ENCODE measurements around the gene PEAR1. TPM values are rescaled to one million over a fixed set of nuclear protein-coding genes. Genes with fewer than 3 reads are reported as not detected.

The PEAR1 gene
- total and polyA plus RNA-seq, 2 of the 8 experiments (the other 6 are each of a cell fraction or from before 2014, with no cell fraction given): 0.63 to 0.71 TPM

DNA sequence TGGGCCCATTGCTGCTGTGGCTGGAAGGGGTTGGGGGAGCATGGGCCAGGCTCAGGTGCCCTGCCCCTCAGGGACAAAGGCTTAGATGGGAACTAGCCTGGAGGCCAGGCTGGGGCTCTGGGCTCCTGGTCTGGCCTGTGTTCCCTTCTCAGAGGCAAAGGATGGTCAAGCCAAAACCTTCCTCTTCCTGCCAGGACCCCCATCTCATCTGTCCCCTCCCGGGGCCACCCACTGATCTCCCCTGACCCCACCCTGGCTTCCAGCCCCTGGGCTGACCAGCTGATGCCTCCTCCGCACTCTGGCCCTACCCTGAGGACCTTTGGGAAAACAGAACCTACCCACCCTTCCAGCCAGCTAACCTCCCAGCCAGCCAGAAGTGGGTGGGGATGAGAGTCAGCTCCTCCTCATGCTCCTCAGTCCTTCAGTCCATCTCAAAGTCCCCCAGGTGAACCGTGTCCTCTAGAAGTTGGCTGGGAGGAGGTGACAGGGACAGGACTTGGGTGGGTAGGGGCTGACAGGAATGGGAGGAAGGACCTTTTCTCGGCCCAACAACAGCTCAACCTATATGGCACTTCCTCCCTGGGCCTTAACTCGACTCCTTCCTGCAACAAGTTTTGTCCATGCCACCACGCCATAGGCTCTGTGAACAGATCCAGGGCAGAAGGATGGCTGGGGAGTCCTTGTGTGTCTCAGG, 7.5 kb downstream of the PEAR1 start:
- H2BK12ac ChIP-seq (ENCODE audit: low read depth, low read length): no peak overlapping the region
- H2BK5ac ChIP-seq (ENCODE audit: low read depth, low read length): no peak overlapping the region
- H4K5ac ChIP-seq (ENCODE audit: insufficient read length, low read depth, low read length): no peak overlapping the region
- no peak for FAIRE-seq
- H2BK120ac ChIP-seq (replicated peaks; ENCODE audit: low read depth, low read length): no peak overlapping the region
- no peaks in the 10 kb centered on the region for H3K23me2 ChIP-seq (ENCODE audit: low read depth, low read length)
- no peak overlapping the region for H2BK20ac ChIP-seq (ENCODE audit: low read length)
- no peaks in the 10 kb centered on the region for H3K79me2 ChIP-seq (ENCODE audit: control insufficient read depth in 1 of 2, insufficient read depth in 2 of 2, low read length in 2 of 2)
- peaks cover 0 to 7% (median 2%) of the 10 kb centered on the region in 4 experiments; a peak in 4 of 7 replicates for H3K27me3 ChIP-seq (replicated peaks in 1 of 4; ENCODE audit: control insufficient read depth in 3 of 4, extremely low read depth in 1 of 4, insufficient read depth in 3 of 4, low read length in 3 of 4)
- H3K14ac ChIP-seq (ENCODE audit: insufficient read length): no peak overlapping the region
- no peak overlapping the region for H3K56ac ChIP-seq (replicated peaks; ENCODE audit: insufficient read length, low read depth, low read length)
- no peak overlapping the region for H3K23ac ChIP-seq (ENCODE audit: insufficient read length)
- peaks cover 0 to 7% (median 1%) of the 10 kb centered on the region in 4 experiments; a peak in 2 of 7 replicates for H3K4me1 ChIP-seq (replicated peaks in 1 of 4; ENCODE audit: control insufficient read depth in 3 of 4, insufficient read depth in 4 of 4, low read length in 3 of 4)
- no peak overlapping the region for H3K18ac ChIP-seq (ENCODE audit: extremely low read depth, low read length)
- H3K36me3 ChIP-seq (ENCODE audit: control insufficient read depth in 2 of 4, insufficient read depth in 4 of 4, low read length in 3 of 4): no peaks in the 10 kb centered on the region
- no peak overlapping the region for H3K4me3 ChIP-seq (ENCODE audit: extremely low read depth in 1 of 4, insufficient read depth in 2 of 4, low read depth in 3 of 4, low read length in 4 of 4)
- H2BK15ac ChIP-seq (ENCODE audit: low read length): no peak overlapping the region
- H3K9me3 ChIP-seq (ENCODE audit: insufficient read depth in 2 of 2, low read depth in 1 of 2, low read length in 1 of 2): peaks cover 0 to under 1% of the 10 kb centered on the region in 2 experiments; a peak in 1 of 4 replicates
- H4K20me1 ChIP-seq (replicated peaks in 1 of 2; ENCODE audit: control insufficient read depth in 1 of 2, insufficient read depth in 2 of 2, low read length in 2 of 2): no peaks in the 10 kb centered on the region
- no peaks in the 10 kb centered on the region for H3K79me1 ChIP-seq (ENCODE audit: low read depth, low read length)
- TF ChIP-seq POLR2A (IDR thresholded peaks at IDR 0.05; ENCODE audit: control extremely low read depth in 1 of 2, low read depth in 2 of 2, low read length in 2 of 2) (no peak), CEBPB (IDR thresholded peaks at IDR 0.05; ENCODE audit: low read depth, low read length) (no peak), BCL11A (IDR thresholded peaks at IDR 0.05; ENCODE audit: low read depth in 2 of 2, low read length in 2 of 2) (no peak), SIN3A (conservative IDR thresholded peaks at IDR 0.05 in 1 of 2, IDR thresholded peaks at IDR 0.05 in 1 of 2; ENCODE audit: low read depth in 1 of 2, low read length in 2 of 2) (no peak), BRCA1 (IDR thresholded peaks at IDR 0.05; ENCODE audit: low read depth, low read length) (no peak), CBX8 (IDR thresholded peaks at IDR 0.05; ENCODE audit: borderline replicate concordance, low read depth, low read length) (no peak), EP300 (IDR thresholded peaks at IDR 0.05; ENCODE audit: borderline replicate concordance in 1 of 2, low read depth in 2 of 2, low read length in 2 of 2) (no peak), CHD1 (IDR thresholded peaks at IDR 0.05; ENCODE audit: low read depth, low read length) (no peak)
- TF ChIP-seq, protein P1, sequence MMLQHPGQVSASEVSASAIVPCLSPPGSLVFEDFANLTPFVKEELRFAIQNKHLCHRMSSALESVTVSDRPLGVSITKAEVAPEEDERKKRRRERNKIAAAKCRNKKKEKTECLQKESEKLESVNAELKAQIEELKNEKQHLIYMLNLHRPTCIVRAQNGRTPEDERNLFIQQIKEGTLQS (IDR thresholded peaks at IDR 0.05; ENCODE audit: insufficient read depth, low read depth, low read length): no peak
- TF ChIP-seq, protein P2, sequence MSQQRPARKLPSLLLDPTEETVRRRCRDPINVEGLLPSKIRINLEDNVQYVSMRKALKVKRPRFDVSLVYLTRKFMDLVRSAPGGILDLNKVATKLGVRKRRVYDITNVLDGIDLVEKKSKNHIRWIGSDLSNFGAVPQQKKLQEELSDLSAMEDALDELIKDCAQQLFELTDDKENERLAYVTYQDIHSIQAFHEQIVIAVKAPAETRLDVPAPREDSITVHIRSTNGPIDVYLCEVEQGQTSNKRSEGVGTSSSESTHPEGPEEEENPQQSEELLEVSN (IDR thresholded peaks at IDR 0.05): no peak
- WGBS, 2 experiments (ENCODE audit: extremely low coverage in 1 of 2, insufficient coverage in 1 of 2, insufficient read length in 1 of 2, insufficient replicate concordance in 2 of 2, low coverage in 1 of 2, low lambda C conversion rate in 2 of 2, missing lambda C conversion rate in 1 of 2): 92% methylated on average over 6 of the region's 6 CpGs; no CpG with 5 or more reads in 1 of the 2 experiments
- no peak overlapping the region for H4K91ac ChIP-seq (replicated peaks; ENCODE audit: insufficient read length, low read length)
- POLR2A ChIA-PET (ENCODE audit: partially characterized antibody): interaction anchor here (0.7 to 1.2 kb wide), 5 partner anchors 10 to 23 kb away, joined by 3 to 4 read pairs (median 3); no protein-coding TSS in a partner anchor
- H3K27ac ChIP-seq (ENCODE audit: low read depth, low read length): no peak overlapping the region
- H3K9ac ChIP-seq (replicated peaks in 1 of 4; ENCODE audit: extremely low read depth in 1 of 4, low read depth in 3 of 4, low read length in 3 of 4): no peak overlapping the region
- DNase-seq (ENCODE audit: low read depth in 1 of 2, low spot score in 2 of 2): no peak
- H4K8ac ChIP-seq (ENCODE audit: extremely low read depth, insufficient read depth, low read length): peak overlapping the region; percentile 9; the same call in 1 of the 2 replicates
- H2AFZ ChIP-seq (ENCODE audit: low read length): no peak overlapping the region
- H3K4ac ChIP-seq (replicated peaks; ENCODE audit: insufficient read length, low read depth, low read length): no peak overlapping the region
- H3K4me2 ChIP-seq (ENCODE audit: insufficient read depth in 1 of 2, low read depth in 2 of 2, low read length in 2 of 2): no peak overlapping the region
- no peak overlapping the region for H2AK5ac ChIP-seq (ENCODE audit: low read depth, low read length)
- CTCF ChIA-PET (ENCODE audit: partially characterized antibody): interaction anchor here (1.0 to 6.7 kb wide), 14 partner anchors 8 to 281 kb away, joined by 3 to 73 read pairs (median 7); partner anchors contain the start of genes LRRC71, NTRK1 and PEAR1
